GM21381 (cell line): Measurements from ENCODE around the gene RASGEF1C.

ENCODE experiments used
- ATAC-seq: cut with Tn5 transposase; IDR thresholded peaks from one replicate; pipeline ENCODE4 v1.9.1; 2021; ENCODE audit warnings: mild to moderate bottlenecking, moderate library complexity; ENCODE audit not compliant: unreplicated experiment

RASGEF1C gene

GRCh38 chr5:180160789-180161188, 48.2 kb downstream of the RASGEF1C start:
- no peak for ATAC-seq

- ATAC-seq: no peak
Observed at GRCh38 chr5:180160215-180160614, 48.8 kb downstream of the RASGEF1C start.

- no peak for ATAC-seq
Observed at GRCh38 chr5:180159756-180160155, 49.3 kb downstream of the RASGEF1C start.

- no peak for ATAC-seq
Observed at GRCh38 chr5:180157866-180158265, 51.1 kb downstream of the RASGEF1C start.

- no peak for ATAC-seq
Observed at GRCh38 chr5:180156141-180156540, 52.9 kb downstream of the RASGEF1C start.

GRCh38 chr5:180155365-180155926, 53.6 kb downstream of the RASGEF1C start:
- no peak for ATAC-seq

- ATAC-seq: no peak
Observed at GRCh38 chr5:180154821-180155364, 54.1 kb downstream of the RASGEF1C start.

GRCh38 chr5:180153991-180154390, 55.0 kb downstream of the RASGEF1C start:
- no peak for ATAC-seq

GRCh38 chr5:180153099-180153498, 55.9 kb downstream of the RASGEF1C start:
- no peak for ATAC-seq

- ATAC-seq: no peak
Observed at GRCh38 chr5:180143656-180144364, 65.2 kb downstream of the RASGEF1C start.

GRCh38 chr5:180142824-180143610, 66.0 kb downstream of the RASGEF1C start:
- ATAC-seq: no peak

- ATAC-seq: no peak
Observed at GRCh38 chr5:180142021-180142765, 66.8 kb downstream of the RASGEF1C start.

GRCh38 chr5:180141068-180141660, 67.8 kb downstream of the RASGEF1C start:
- no peak for ATAC-seq

GRCh38 chr5:180140571-180140970, 68.4 kb downstream of the RASGEF1C start:
- no peak for ATAC-seq

GRCh38 chr5:180140079-180140554, 68.9 kb downstream of the RASGEF1C start:
- ATAC-seq: no peak

- no peak for ATAC-seq
Observed at GRCh38 chr5:180139731-180140055, 69.3 kb downstream of the RASGEF1C start.

- no peak for ATAC-seq
Observed at GRCh38 chr5:180138976-180139730, 69.9 kb downstream of the RASGEF1C start.

- ATAC-seq: no peak
Observed at GRCh38 chr5:180138214-180138975, 70.6 kb downstream of the RASGEF1C start.
